OCI-LY3 (cell line): ENCODE measurements around the gene OR9Q1.

Experiments used
- H2AFZ ChIP-seq: fragments of 200-600, 300-600 bp; shearing (Covaris generic); 2 replicates; pipeline ENCODE4 v1.6.0; 2014; ENCODE audit warnings: antibody characterized with exemption, low read depth, low read length
- H3K27ac ChIP-seq: fragments of 200-600, 300-600 bp; sonication (generic); 2 replicates; pipeline ENCODE4 v1.5.1; 2014; ENCODE audit warnings: mild to moderate bottlenecking, low read length, moderate library complexity, mixed read lengths
- H3K27me3 ChIP-seq: fragments of 200-600, 300-600 bp; sonication (generic); 2 replicates; pipeline ENCODE4 v1.6.1; 2014; ENCODE audit warnings: low read depth, low read length, mixed read lengths
- H3K36me3 ChIP-seq: fragments of 200-600, 300-600 bp; sonication (generic); replicated peaks from 2 replicates; pipeline ENCODE3; 2014; ENCODE audit warnings: low read depth, low read length, mixed read lengths
- H3K4me1 ChIP-seq: fragments of 300-600, 200-600 bp; sonication (generic); 2 replicates; pipeline ENCODE4 v1.6.1; 2014; ENCODE audit warnings: low read length, mixed read lengths
- H3K4me2 ChIP-seq: fragments of 200-600, 300-600 bp; sonication (generic); 2 replicates; pipeline ENCODE4 v1.6.1; 2014; ENCODE audit warnings: low read length, mixed read lengths
- H3K4me3 ChIP-seq: fragments of 300-600, 200-600 bp; sonication (generic); 2 replicates; pipeline ENCODE4 v1.5.1; 2014; ENCODE audit warnings: antibody characterized with exemption, mild to moderate bottlenecking, low read length, moderate library complexity
- H3K79me2 ChIP-seq: fragments of 300-600, 200-600 bp; shearing (Covaris generic); 2 replicates; pipeline ENCODE4 v1.6.1; 2014; ENCODE audit warnings: mild to moderate bottlenecking, low read length, mixed read lengths
- H3K9ac ChIP-seq: fragments of 300-600, 200-600 bp; shearing (Covaris generic); 2 replicates; pipeline ENCODE4 v1.6.0; 2014; ENCODE audit warnings: mild to moderate bottlenecking, low read length, moderate library complexity
- H3K9me3 ChIP-seq: fragments of 200-600, 300-600 bp; shearing (Covaris generic); 2 replicates; pipeline ENCODE4 v1.6.1; 2014; ENCODE audit warnings: low read length, mixed read lengths; ENCODE audit not compliant: insufficient read depth
- H4K20me1 ChIP-seq: fragments of 200-600, 300-600 bp; sonication (generic); 2 replicates; pipeline ENCODE4 v1.6.1; 2016; ENCODE audit warnings: low read length, mixed read lengths; ENCODE audit not compliant: insufficient read depth
- CTCF ChIP-seq: fragments of 200-600, 300-600 bp; sonication (generic); IDR thresholded peaks from 2 replicates; pipeline ENCODE4 v1.5.1; 2014; ENCODE audit warnings: antibody characterized with exemption, low read length, low read depth
- EZH2phosphoT487 ChIP-seq: fragments of 200-600 bp; shearing (Covaris generic); IDR thresholded peaks from 2 replicates; pipeline ENCODE4 v1.6.1; 2018; ENCODE audit warnings: antibody characterized with exemption, mixed run types, low read depth

The OR9Q1 gene

DNA sequence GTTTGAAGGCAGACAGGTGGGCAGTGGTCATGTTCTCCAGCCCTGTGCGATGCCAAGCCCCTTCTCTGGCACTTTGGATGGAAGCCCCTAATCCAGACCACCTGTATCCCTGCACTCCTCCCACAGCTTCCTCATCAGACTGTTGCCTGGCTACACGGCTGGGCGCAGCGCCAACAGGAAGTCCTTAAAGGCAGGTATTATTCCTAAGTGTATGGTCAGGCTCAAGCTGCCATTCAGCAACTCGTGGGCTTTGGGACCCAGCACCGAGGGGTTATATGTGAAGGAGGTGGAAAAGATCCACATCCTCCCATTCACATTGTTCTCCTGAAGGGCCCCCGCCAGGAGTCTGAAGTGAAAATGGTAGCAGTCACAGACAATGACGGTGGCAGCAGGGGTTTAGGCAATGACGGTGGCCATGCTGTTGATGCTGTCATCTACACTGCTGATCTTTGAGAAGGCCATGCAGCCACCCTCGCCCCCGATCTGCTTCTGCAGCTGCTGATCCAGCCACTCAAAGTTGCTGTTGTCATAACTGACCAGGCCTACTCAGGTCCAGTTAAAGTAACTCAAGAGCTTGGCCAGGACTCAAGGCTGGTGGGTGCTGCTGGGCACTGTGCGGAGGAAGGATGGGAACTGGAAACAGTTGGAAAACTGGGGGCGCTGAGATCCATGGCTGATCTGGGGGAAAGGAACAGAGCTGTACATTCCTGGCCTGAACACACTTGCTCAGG, 34.8 kb downstream of the OR9Q1 start:
- Histone ChIP-seq H2AFZ (no peak overlapping the region), H3K36me3 (no peaks in the 10 kb centered on the region), H4K20me1 (no peaks in the 10 kb centered on the region), H3K79me2 (no peaks in the 10 kb centered on the region), H3K9ac (no peak overlapping the region), H3K4me1 (no peaks in the 10 kb centered on the region), H3K27ac (no peak overlapping the region), H3K27me3 (peaks cover 16% of the 10 kb centered on the region; the same call in 1 of the 2 replicates), H3K9me3 (no peaks in the 10 kb centered on the region), H3K4me3 (no peak overlapping the region), H3K4me2 (no peak overlapping the region)
- no peak for TF ChIP-seq EZH2phosphoT487
- TF ChIP-seq CTCF = no peak

DNA sequence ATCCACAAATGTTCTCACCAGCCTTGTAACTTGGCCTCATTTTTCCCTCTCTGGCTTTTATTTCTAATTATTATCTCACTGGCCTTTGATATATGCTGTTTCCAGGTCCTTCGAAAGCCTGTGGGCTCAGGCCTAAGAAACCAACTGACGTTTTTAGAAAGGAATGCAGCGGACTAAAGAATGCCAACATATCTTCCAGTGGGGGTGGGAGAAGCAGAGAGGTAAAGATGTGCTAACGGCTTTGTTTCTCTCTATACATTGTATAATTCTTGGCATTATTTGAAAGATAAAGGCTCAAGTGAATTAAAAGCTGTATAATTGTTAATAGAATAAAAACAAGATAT, 35.3 kb downstream of the OR9Q1 start:
- H3K4me1 ChIP-seq = no peaks in the 10 kb centered on the region
- H3K36me3 ChIP-seq = no peaks in the 10 kb centered on the region
- H3K9ac ChIP-seq = no peak overlapping the region
- H3K27ac ChIP-seq = no peak overlapping the region
- H3K9me3 ChIP-seq = no peaks in the 10 kb centered on the region
- H2AFZ ChIP-seq = no peak overlapping the region
- no peaks in the 10 kb centered on the region for H3K79me2 ChIP-seq
- H3K4me2 ChIP-seq = no peak overlapping the region
- peaks cover 14% of the 10 kb centered on the region; the same call in 1 of the 2 replicates for H3K27me3 ChIP-seq
- H4K20me1 ChIP-seq = no peaks in the 10 kb centered on the region
- no peak for TF ChIP-seq CTCF
- TF ChIP-seq EZH2phosphoT487 = no peak
- H3K4me3 ChIP-seq = no peak overlapping the region

DNA sequence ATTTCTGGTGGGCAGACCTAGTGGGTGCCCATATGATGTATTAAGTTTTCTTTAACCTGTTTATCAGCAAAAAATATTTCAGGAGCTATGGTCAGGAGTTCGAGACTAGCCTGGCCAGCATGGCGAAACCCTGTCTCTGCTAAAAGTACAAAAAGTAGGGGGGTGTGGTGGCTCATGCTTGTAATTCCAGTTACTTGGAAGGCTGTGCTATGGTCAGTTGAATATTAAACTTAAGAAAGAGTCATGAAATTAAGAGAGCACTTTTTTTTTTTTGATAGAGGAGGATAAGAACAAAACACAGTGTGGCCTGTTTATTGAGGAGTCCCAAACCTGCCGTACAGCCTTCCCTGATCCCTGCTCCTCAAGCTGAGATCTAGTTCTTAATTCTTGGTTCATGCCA, 36.9 kb downstream of the OR9Q1 start:
- H3K27me3 ChIP-seq = peaks cover 12% of the 10 kb centered on the region; the same call in 1 of the 2 replicates
- H3K27ac ChIP-seq = no peak overlapping the region
- no peak for TF ChIP-seq EZH2phosphoT487
- TF ChIP-seq CTCF = no peak
- H3K36me3 ChIP-seq = no peaks in the 10 kb centered on the region
- no peak overlapping the region for H2AFZ ChIP-seq
- no peak overlapping the region for H3K4me3 ChIP-seq
- no peak overlapping the region for H3K4me2 ChIP-seq
- H3K9me3 ChIP-seq = no peaks in the 10 kb centered on the region
- H3K4me1 ChIP-seq = no peaks in the 10 kb centered on the region
- H3K79me2 ChIP-seq = no peaks in the 10 kb centered on the region
- no peak overlapping the region for H3K9ac ChIP-seq
- H4K20me1 ChIP-seq = no peaks in the 10 kb centered on the region

- H3K27me3 ChIP-seq = peaks cover 12% of the 10 kb centered on the region; the same call in 1 of the 2 replicates
- no peak overlapping the region for H2AFZ ChIP-seq
- no peaks in the 10 kb centered on the region for H3K79me2 ChIP-seq
- no peaks in the 10 kb centered on the region for H4K20me1 ChIP-seq
- H3K4me1 ChIP-seq = no peaks in the 10 kb centered on the region
- no peak overlapping the region for H3K9ac ChIP-seq
- TF ChIP-seq EZH2phosphoT487 (no peak), CTCF (no peak)
- no peak overlapping the region for H3K4me3 ChIP-seq
- H3K27ac ChIP-seq = no peak overlapping the region
- H3K9me3 ChIP-seq = no peaks in the 10 kb centered on the region
- no peak overlapping the region for H3K4me2 ChIP-seq
- no peaks in the 10 kb centered on the region for H3K36me3 ChIP-seq
Observed at GRCh38 chr11:58060939-58061672, 37.4 kb downstream of the OR9Q1 start.
